Fibroblast of pulmonary artery (primary cell): Measurements from ENCODE around the gene NTM.

Experiments used
- DNase-seq: peaks from one replicate; pipeline ENCODE4 v3.0.0-alpha.2; 2010; ENCODE audit warnings: low read depth
- H3K4me3 ChIP-seq: replicated peaks from 2 replicates; pipeline ENCODE4 v1.5.1; 2011; ENCODE audit warnings: low read depth, mild to moderate bottlenecking, control low read depth, low read length, moderate library complexity
- CTCF ChIP-seq: IDR thresholded peaks from 2 replicates; pipeline ENCODE4 v1.5.1; 2011; ENCODE audit warnings: mild to moderate bottlenecking, control low read depth, low read length, inconsistent platforms; ENCODE audit errors: missing control alignments

The NTM gene

GRCh38 chr11:132072044-132072857, 701.8 kb downstream of the NTM start:
- H3K4me3 ChIP-seq: peak overlapping the region; percentile 19
- no peak for TF ChIP-seq CTCF
- DNase-seq: peak; percentile 96

GRCh38 chr11:132072858-132073211, 702.4 kb downstream of the NTM start:
- DNase-seq: peak; percentile 46
- H3K4me3 ChIP-seq: peak overlapping the region; percentile 19

GRCh38 chr11:132073787-132074186, 703.4 kb downstream of the NTM start:
- no peak for DNase-seq
- no peak for TF ChIP-seq CTCF
- no peak overlapping the region for H3K4me3 ChIP-seq

More at GRCh38 chr11:132072858-132073211, 702.4 kb downstream of the NTM start:
- TF ChIP-seq CTCF: no peak

- DNase-seq: no peak
- no peak overlapping the region for H3K4me3 ChIP-seq
- TF ChIP-seq CTCF: no peak
These were observed 705.0 kb downstream of the NTM start for GRCh38 chr11:132075447-132075846.

- H3K4me3 ChIP-seq: no peak overlapping the region
- no peak for TF ChIP-seq CTCF
- DNase-seq: no peak
These were observed 707.0 kb downstream of the NTM start for GRCh38 chr11:132077416-132077815.

GRCh38 chr11:132078264-132079076, 708.1 kb downstream of the NTM start:
- no peak for DNase-seq
- no peak for TF ChIP-seq CTCF
- no peak overlapping the region for H3K4me3 ChIP-seq
